GM21717 (cell line): Measurements from ENCODE around the gene HEMK1.

Source experiments
- ATAC-seq: cut with Tn5 transposase; IDR thresholded peaks from one replicate; pipeline ENCODE4 v1.9.1; 2021; ENCODE audit warnings: mild to moderate bottlenecking, moderate library complexity; ENCODE audit not compliant: unreplicated experiment

The HEMK1 gene

DNA sequence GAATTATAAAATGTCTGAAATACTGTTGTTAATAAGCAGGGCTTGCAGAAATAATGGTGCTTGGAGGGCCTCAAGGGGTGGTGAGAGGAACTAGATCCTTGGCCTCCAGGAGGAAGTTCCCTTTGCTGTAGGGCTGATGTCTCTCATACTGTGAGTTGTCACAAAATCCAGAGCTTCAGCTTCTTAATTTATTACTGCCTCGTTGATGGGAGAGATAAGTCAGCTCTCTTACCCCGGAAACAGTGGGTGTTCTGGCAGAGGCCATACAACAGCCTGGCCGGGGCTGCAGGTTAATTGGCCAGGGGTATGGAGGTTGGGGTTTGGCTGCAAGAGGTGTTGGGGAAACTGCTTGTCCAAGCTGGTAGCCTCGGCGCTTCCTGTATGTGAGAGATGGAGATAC is 63.1 kb downstream of the HEMK1 start:
- no peak for ATAC-seq

GRCh38 chr3:50633230-50633790 is 64.0 kb downstream of the HEMK1 start:
- ATAC-seq: no peak

- no peak for ATAC-seq
Measured at GRCh38 chr3:50635066-50635465, 65.7 kb downstream of the HEMK1 start.

GRCh38 chr3:50637011-50637410 is 67.7 kb downstream of the HEMK1 start:
- no peak for ATAC-seq

DNA sequence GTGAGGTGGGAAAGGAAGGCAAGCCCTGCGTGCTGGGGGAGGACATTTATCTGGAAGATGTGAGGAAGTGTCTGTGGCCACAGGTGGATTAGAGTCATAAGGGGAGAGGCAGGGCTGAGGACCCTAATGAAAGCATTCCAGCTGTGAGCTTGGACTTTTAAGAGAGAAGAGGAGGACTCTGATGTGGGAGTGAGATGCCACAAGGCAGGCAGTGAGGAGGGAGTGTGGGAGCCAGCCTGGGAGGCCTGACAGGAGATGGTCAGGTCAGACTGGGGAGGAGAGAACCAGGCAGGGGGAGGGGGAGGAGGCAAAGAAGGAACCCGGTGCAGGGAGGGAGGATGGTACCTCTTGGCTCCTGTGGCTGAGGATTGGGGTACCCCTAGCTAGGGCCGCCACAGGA is 68.6 kb downstream of the HEMK1 start:
- ATAC-seq: no peak

DNA sequence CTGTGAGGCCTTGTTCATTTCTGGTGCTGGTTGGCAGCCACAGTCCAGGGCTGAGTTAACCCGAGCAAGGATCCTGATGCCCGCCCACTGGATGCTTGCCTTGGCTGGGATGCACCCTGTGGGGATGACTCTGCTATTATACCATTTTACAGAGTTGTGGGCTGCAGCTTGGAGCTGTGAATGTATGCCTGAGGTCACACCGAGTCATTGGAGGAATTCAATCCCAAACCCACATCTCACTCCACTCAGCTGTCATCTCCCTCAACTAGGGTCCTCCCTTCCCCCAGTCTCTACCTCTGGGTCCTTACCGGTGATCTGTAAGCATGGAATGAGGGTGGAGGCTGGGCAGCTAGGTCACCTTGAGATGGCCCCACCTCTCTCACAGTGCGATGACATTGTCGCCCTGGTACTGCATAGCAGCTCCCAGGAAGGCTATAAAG is 69.8 kb downstream of the HEMK1 start:
- ATAC-seq: no peak

- no peak for ATAC-seq
Measured at GRCh38 chr3:50642382-50642781, 73.1 kb downstream of the HEMK1 start.

DNA sequence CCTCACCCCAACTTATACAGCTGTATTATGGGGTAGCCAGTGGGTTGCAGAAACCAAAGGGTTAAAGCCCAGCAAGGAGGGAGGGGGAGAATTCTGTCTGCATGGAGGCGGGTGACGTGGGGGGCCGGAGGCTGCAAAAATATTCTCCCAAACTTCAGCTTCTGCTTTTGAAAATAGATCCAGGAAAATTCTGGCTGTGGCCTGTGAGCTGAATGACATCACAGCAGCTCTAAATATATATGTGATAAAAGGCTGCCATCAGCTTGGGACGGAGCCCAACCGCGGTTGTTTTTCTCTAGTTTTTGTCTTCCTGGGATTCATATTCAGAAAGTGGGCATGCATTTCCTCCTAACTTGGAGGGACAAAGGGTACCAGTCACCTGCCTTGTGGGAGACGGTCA is 75.2 kb downstream of the HEMK1 start:
- ATAC-seq: no peak

DNA sequence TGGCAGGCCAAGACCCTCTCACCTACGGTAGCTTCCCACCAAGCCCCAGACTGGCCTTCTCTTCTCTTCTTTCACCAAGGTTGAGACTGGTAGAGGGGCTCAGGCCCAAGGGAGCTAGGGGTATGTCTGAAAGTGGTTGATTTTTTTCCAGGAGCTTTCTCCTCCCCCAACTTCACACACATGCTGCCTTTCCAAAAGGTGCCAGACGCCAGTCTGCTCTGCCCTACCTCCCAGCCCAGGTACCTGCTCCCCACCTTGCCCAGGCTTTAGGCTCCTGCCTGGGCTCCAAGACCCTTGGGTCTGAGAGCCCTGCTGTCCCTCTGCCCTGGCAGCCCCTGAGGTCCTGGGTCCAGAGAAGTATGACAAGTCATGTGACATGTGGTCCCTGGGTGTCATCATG is 76.1 kb downstream of the HEMK1 start:
- no peak for ATAC-seq
